ENCODE results near the gene ATP2A2. TPM values are rescaled to one million over a fixed set of nuclear protein-coding genes. Genes with fewer than 3 reads are reported as not detected.
"Not testable (repeated sequence)": the region's sequence is repeated elsewhere in the genome, so short reads cannot be mapped to it uniquely, and the experiment has no call there.

The ATP2A2 gene
- polyA plus RNA-seq, 1 experiment = 139 TPM

GRCh38 chr12:110249716-110250225 is 31.3 kb upstream of the ATP2A2 start:
- ChIA-PET POLR2A (interaction anchor here (0.9 to 2.3 kb wide), 4 partner anchors 21 to 38 kb away, joined by 3 to 14 read pairs (median 4); partner anchors contain the start of gene ATP2A2), CTCF (interaction anchor here (0.8 to 1.4 kb wide), 4 partner anchors 25 to 182 kb away, joined by 3 to 5 read pairs (median 4); no protein-coding TSS in a partner anchor)
- no peaks in the 10 kb centered on the region for H3K27me3 ChIP-seq (ENCODE audit: control insufficient read depth, insufficient read depth, low read length)

DNA sequence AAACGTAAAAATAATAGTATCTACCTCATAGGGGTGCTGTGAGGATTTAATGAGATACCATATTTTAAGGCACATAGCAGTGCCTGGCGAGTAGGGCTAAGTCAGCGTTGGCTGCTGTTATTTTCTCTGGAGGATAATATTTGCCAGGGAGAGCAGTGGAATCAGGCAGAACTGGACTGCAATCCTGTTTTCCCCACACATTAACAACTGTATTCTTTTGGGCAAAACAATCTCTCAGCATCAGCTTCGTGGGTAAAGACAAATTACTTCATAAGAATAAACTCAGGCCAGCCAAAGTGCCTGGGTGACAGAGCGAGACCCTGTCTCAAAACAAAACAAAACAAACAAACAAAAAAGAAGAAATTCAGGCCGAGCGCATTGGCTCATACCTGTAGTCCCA is 29.7 kb upstream of the ATP2A2 start:
- ChIA-PET CTCF (interaction anchor here (0.7 kb wide), 1 partner anchor 21 kb away, joined by 7 read pairs; no protein-coding TSS in a partner anchor), POLR2A (interaction anchor here (1.2 kb wide), 1 partner anchor 30 kb away, joined by 5 read pairs; no protein-coding TSS in a partner anchor)
- H3K9me3 ChIP-seq (ENCODE audit: control insufficient read depth, insufficient read depth, low read length) = no peaks in the 10 kb centered on the region
- no peak overlapping the region for H3K27ac ChIP-seq (ENCODE audit: low read depth, low read length)
- no peak for DNase-seq (ENCODE audit: low read depth, low spot score)
- H3K27me3 ChIP-seq (ENCODE audit: control insufficient read depth, insufficient read depth, low read length) = no peaks in the 10 kb centered on the region
- TF ChIP-seq CTCF (IDR thresholded peaks at IDR 0.05; ENCODE audit: low read depth, low read length) = no peak
- no peak overlapping the region for H3K4me3 ChIP-seq (ENCODE audit: low read depth, low read length)

More at GRCh38 chr12:110249716-110250225, 31.3 kb upstream of the ATP2A2 start:
- Histone ChIP-seq H3K4me3 (ENCODE audit: low read depth, low read length) (no peak overlapping the region), H3K27ac (ENCODE audit: low read depth, low read length) (no peak overlapping the region), H3K9me3 (ENCODE audit: control insufficient read depth, insufficient read depth, low read length) (peaks cover 6% of the 10 kb centered on the region)
- DNase-seq (ENCODE audit: low read depth, low spot score) = no peak
- no peak for TF ChIP-seq CTCF (IDR thresholded peaks at IDR 0.05; ENCODE audit: low read depth, low read length)

DNA sequence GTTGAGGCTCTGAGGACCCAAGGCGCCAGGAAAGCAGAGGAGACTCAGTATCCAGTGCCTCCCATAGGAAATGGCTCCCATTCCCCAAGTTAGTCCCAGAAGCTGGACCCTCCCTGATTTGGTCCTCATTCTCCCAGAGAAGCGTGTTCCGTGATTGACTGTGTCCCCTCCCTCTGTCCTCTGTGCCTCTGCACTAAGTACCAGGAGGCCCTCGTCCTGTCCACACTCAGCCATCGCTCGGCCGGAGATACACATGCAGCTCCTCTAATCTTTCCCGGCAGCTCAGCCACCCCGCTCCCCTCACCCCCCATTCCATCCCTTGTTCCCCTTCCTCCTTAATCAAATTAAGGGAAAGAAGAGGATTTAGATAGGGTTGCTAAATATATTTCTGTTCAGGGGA is 28.3 kb upstream of the ATP2A2 start:
- DNase-seq (ENCODE audit: low read depth, low spot score) = no peak
- Histone ChIP-seq H3K9me3 (ENCODE audit: control insufficient read depth, insufficient read depth, low read length) (no peaks in the 10 kb centered on the region), H3K27ac (ENCODE audit: low read depth, low read length) (no peak overlapping the region), H3K27me3 (ENCODE audit: control insufficient read depth, insufficient read depth, low read length) (no peaks in the 10 kb centered on the region), H3K4me3 (ENCODE audit: low read depth, low read length) (no peak overlapping the region)
- ChIA-PET POLR2A (interaction anchor here (1.2 kb wide), 1 partner anchor 29 kb away, joined by 5 read pairs; no protein-coding TSS in a partner anchor), CTCF (interaction anchor here (0.5 to 0.6 kb wide), 3 partner anchors 153 to 365 kb away, joined by 3 to 5 read pairs (median 3); no protein-coding TSS in a partner anchor)
- TF ChIP-seq CTCF (IDR thresholded peaks at IDR 0.05; ENCODE audit: low read depth, low read length) = no peak

GRCh38 chr12:110253176-110253575 is 27.9 kb upstream of the ATP2A2 start:
- Histone ChIP-seq H3K27me3 (ENCODE audit: control insufficient read depth, insufficient read depth, low read length) (no peaks in the 10 kb centered on the region), H3K27ac (ENCODE audit: low read depth, low read length) (no peak overlapping the region), H3K9me3 (ENCODE audit: control insufficient read depth, insufficient read depth, low read length) (no peaks in the 10 kb centered on the region), H3K4me3 (ENCODE audit: low read depth, low read length) (no peak overlapping the region; the same call in 1 of the 2 replicates)
- ChIA-PET CTCF (interaction anchor here (0.6 kb wide), 1 partner anchor 154 kb away, joined by 3 read pairs; no protein-coding TSS in a partner anchor), POLR2A (no interaction called here)
- TF ChIP-seq CTCF (IDR thresholded peaks at IDR 0.05; ENCODE audit: low read depth, low read length) = no peak
- DNase-seq (ENCODE audit: low read depth, low spot score) = no peak

GRCh38 chr12:110254971-110255540 is 26.0 kb upstream of the ATP2A2 start:
- no peaks in the 10 kb centered on the region for H3K27me3 ChIP-seq (ENCODE audit: control insufficient read depth, insufficient read depth, low read length)
- no peaks in the 10 kb centered on the region for H3K9me3 ChIP-seq (ENCODE audit: control insufficient read depth, insufficient read depth, low read length)
- H3K27ac ChIP-seq (ENCODE audit: low read depth, low read length) = no peak overlapping the region
- no peak for TF ChIP-seq CTCF (IDR thresholded peaks at IDR 0.05; ENCODE audit: low read depth, low read length)
- DNase-seq (ENCODE audit: low read depth, low spot score) = no peak
- H3K4me3 ChIP-seq (ENCODE audit: low read depth, low read length) = no peak overlapping the region
- ChIA-PET POLR2A (no interaction called here), CTCF (no interaction called here)

GRCh38 chr12:110255890-110256456 is 25.1 kb upstream of the ATP2A2 start:
- H3K27me3 ChIP-seq (ENCODE audit: control insufficient read depth, insufficient read depth, low read length); CTCF ChIA-PET; H3K27ac ChIP-seq (ENCODE audit: low read depth, low read length); H3K4me3 ChIP-seq (ENCODE audit: low read depth, low read length); DNase-seq (ENCODE audit: low read depth, low spot score); H3K9me3 ChIP-seq (ENCODE audit: control insufficient read depth, insufficient read depth, low read length): not testable (repeated sequence)
- POLR2A ChIA-PET = interaction anchor here (0.7 kb wide), 1 partner anchor 28 kb away, joined by 4 read pairs; no protein-coding TSS in a partner anchor
